DMS114 treated with DMSO at 0.1 percent for 48 hours (cell line): ENCODE measurements around the gene PARD3.
"Not testable (repeated sequence)": the region's sequence is repeated elsewhere in the genome, so short reads cannot be mapped to it uniquely, and the experiment has no call there.

ENCODE experiments used
- DNase-seq: peaks from one replicate; lab custom pipeline; 2025; ENCODE audit not compliant: unreplicated experiment; lab: John Stamatoyannopoulos, UW

PARD3 gene

DNA sequence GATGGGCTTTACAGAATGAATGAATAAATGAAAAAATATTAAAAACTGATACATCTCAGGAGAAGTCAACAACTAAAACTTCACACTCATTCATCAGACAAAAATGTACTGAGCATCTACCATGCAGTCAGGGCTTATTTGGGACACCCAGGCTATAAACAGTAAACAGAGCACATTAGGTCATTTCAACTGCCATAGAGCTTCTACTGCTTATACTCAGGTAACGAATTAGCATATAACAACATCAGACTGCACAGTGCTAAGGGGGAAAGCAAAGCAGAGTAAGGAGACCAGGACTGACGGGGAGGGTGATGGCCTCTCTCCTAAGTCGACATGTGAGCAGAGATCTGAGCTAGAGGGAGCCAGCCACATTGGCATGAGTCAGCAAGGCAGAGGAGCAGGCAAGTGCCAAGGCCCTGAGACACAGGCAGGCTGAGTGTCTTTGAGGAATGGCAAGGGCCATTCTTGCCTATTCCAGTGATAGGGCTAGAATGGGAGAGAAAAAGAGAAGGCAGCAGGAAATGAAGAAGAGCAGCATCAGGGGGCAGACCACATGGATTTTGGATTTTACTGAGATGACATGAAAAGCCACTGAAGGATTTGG lies 528.9 kb downstream of the PARD3 start:
- DNase-seq: no peak

DNA sequence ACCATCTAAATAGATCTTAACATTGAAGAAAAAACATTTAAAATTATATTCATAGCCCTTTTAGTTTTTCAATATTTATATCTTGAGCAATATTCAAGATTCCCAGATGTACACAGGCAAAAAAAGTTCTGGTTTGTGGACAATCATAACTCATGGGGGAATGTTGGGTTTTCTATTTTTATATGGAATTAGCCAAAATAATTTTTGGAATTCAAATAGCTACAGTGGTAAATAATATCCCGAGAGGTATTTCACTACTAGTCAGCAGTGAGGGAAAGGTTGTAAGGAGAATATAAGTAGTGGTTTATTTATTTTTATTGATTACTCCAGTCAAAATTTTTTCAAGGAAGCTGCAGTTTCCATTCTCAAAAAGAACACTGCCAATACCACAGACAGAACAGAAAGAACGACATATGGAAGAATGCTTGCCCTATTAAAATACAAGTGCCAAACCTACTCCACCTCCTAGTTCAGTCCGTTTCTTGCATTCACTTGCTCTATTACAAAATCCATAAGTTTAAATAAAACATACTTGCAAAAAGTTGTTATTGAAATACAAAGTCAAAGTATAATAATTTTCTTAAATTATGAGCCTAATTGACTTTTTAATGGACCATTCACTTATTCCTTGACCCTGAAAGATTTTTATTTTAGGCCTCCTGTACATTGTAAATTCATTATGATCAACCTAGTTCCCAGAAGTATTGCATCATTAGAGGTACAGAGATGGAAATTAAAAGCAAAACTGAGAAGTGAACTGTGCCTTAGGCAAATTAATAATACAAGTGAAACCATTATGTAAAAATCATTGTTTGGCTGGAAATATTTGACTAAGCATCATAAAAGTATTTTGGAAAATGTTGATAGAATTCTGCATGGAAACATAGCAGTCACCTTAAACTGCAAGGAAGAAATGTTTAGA lies 533.2 kb downstream of the PARD3 start:
- DNase-seq: no peak

DNA sequence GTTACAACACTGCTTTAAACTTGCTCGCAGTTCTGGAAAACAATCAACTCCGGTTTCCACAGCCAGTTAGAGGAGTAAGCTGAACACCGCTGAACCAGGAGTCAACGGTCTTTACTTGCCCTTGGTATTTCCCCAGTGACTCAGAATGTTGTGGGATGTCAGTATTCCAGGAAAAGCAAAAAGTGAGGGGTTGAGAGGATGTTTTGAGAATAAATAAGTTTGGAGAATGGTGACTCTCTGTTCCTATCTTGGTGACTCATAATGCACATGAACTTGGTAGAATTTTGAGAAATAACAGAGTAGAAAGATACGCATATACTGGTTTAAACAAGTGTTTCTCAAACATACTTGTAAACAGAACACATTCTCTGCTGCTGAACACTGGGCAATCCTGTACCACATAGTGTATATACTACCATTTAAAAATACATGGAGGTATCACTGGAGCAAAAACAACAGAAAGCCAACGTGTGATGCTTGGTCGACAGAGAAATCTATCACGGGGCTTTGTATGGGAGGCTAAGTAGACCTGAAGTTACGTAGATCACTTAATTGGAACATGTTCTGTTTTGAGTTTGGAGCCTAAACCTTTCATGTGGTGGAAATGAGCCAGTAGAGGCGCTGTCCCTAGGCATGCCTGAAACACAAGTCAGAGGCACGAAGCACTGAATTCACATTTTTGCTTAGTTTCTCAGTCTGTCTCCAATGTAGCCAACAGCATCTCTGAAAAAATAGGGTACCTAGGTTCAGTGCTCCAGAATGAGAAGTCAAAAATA lies 534.3 kb downstream of the PARD3 start:
- no peak for DNase-seq

DNA sequence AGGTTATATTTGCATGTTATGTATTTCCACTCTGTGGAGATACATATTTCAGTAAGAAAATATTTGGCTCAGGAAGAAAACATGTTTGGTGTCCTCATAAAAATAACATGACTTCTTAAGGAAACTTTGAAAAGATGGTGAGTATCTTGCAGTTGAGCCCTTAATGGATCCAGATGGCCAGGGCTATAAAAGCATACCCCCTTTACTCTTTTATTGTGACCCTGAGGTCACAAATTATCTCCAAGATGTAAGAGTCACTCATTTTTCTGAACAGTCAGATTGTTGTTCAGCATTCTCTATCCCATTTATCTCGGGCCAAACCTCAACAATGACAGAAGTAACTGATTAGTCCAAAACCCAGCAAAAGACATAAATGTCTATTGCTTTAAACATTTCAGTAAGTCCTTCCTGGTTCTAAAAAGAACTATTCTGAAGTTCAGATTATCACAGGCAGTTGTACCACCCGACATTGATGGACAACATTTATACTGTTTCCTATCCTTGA lies 539.4 kb downstream of the PARD3 start:
- no peak for DNase-seq

DNA sequence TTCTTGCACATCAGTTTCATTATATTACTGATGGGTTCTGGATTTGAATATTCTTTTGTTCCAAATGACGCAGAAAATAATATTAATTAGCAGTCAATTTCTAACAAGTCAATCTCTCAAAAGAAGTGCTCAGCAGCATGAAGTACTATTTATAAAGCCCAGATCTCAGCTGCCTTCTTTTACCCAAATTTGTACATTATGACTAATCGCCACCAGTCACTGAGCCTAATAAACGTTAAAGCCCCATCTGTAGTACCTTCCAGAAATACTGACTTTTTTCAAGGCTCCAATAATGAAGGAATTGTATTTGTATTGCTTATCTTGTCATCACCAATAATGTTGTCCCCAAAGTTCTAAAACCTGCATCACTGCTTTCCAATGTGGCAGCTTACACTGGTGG lies 540.2 kb downstream of the PARD3 start:
- no peak for DNase-seq

DNA sequence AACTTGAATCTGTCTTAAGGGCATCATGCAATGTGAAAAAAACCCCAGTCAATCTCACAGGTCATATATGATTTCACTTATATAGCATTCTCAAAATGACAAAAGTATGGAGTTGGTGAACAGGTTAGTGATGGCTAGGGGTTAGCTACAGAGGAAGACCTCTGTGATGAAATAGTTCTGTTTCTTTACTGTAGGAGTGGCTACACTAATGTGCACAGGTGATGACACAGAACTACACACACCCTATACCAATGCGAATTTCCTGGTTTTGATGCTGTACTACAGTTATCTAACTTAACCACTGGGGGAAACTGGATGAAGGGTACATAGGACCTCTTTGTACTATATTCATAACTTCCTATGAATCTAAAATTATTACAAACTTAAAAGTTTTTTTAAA lies 541.8 kb downstream of the PARD3 start:
- no peak for DNase-seq

DNA sequence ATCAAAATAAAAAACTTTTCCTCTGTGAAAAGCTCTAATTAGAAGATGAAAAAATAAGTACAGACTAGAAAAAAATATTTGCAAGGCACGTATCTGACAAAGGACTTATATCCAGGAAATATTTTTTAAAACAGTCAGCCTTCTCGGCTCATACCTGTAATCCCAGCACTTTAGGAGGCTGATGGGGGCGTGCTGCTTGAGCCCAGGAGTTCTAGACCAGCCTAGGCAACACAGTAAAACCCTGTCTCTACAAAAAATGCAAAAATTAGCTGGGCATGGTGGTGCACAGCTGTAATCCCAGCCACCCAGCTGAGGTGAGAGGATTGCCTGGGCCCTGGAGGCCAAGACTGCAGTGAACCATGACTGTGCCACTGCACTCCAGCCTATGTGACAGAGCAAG lies 542.8 kb downstream of the PARD3 start:
- DNase-seq: no peak

DNA sequence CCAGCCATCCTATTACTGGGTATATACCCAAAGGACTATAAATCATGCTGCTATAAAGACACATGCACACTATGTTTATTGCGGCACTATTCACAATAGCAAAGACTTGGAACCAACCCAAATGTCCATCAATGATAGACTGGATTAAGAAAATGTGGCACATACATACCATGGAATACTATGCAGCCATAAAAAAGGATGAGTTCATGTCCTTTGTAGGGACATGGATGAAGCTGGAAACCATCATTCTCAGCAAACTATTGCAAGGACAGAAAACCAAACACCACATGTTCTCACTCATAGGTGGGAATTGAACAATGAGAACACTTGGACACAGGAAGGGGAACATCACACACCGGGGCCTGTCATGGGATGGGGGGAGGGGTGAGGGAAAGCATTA lies 546.7 kb downstream of the PARD3 start:
- DNase-seq: not testable (repeated sequence)

DNA sequence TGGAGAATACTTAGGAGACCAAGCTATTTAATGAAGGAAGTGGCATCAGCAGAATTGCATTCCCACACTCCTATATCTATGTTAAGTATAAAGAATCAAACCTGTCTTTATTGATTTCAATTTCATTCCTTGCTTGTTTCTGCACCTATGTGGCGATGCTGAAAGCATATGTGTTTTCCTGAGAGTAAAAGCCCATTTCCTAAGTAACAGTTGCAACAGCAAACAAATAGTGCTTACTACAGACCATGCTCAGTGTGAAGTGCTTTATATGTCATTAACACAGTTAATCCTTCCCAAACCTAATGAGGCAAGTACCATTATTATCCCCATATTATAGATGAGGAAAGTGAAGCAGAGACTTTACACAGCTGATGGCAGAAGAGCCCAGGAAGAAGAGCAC lies 552.1 kb downstream of the PARD3 start:
- no peak for DNase-seq

DNA sequence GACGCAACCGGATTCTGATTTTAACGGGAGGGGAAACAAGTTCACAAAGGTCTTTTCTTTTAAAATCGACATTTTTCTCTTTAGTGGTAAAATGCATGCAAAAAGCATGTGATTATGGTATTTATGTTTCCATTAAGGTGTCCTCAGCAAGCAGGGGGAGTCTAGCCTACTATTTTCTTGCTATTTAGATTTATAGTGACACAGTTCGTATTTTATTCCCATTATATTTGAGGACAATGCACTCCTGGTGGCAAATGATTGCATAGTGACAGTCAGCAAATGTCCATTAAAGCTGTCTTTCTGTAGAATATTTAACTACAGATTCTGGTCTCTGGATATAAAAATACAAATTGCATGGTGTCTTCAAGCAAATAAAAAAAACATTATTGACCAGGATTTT lies 554.2 kb downstream of the PARD3 start:
- no peak for DNase-seq

DNA sequence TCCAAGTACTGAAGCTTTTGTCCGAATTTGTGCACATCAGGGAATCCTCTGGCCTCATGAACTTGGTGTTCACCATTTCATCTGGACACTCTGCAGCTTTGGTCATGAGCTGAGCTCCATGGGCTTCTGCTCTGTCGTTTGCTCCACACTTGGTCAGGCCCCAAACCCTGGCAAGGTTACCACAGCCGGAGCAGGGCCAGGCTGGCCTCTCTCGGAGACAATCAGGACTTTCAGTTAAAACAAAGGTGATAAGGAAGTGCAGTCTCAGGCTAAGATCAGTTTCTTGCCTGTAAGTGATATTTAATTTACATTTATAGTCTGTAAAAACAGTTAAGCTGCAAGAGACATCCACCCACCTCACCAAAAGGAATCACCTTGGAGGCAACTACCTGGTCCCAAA lies 558.9 kb downstream of the PARD3 start:
- no peak for DNase-seq

DNA sequence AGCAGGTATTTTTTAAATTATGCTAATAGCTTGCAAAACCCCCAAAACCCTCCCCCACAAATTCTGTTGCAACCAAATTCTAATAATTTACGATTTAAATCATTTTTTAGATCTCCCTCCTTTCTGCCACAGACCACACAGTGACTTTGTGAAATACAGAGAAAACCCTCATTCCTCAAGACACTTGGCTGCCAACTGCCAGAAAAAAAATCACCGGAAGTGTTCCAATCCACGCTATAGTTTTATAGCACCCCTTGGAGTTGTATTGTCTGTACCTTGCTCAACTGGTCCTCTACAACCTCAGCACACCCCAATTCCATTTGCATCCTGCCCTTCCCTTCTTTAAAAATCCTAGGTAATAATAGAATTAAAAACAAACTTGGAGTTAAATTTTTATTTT lies 560.1 kb downstream of the PARD3 start:
- DNase-seq: no peak

DNA sequence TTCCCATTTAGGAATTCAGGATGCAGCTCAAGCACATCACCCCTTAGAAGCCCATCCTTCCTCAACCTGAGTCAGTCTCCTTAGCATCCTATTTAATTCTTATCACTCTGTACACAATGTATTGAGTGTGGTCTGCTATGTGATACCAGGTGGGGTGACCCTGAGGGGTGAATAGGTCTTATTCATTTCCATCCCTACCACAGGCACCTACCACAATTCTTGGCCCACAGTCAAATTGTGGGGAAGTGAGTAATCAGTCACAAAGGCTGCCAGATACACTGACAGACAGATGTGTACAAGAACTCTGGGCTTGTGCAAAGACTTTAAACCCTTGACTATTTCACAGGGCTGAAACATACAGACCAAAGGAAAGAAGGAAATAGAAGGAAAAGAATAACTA lies 560.5 kb downstream of the PARD3 start:
- DNase-seq: no peak

DNA sequence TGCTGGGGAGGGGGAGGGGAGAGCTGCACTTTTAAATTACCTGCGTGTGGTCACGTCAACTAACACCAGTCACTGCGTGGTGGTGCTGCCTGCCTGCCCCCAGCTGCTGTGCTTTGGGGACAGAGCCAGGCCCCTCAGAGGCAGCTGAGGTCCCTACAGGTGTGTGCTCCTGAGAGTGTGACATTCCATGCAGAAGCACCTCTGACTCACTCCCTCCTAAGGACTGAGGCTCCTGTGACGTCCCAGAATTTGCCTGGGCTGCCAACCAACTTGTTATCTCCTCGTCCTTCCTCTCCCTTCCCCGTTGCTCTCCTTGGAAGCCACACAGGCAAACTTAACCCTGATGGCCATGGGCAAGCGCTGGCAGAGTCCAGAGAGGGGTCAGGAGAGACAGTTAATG lies 563.0 kb downstream of the PARD3 start:
- DNase-seq: no peak

DNA sequence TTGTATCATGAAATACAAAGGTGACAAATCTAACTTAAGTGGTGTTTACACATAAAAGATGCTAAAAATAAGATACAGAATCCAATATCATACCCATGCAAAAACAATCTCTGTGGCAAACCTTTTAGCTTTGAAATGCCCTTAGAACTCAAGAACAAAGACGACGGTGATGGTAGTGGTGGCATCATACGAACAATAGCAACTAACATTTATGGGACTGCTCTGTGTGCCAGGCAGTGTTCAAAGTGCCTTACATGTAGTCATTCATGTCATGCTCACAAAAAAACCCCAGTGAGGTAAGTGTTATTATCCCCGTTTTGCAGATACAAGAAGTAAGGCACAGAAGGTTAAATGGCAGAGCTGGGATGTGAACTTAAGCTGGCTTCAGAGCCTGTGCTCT lies 563.9 kb downstream of the PARD3 start:
- no peak for DNase-seq

DNA sequence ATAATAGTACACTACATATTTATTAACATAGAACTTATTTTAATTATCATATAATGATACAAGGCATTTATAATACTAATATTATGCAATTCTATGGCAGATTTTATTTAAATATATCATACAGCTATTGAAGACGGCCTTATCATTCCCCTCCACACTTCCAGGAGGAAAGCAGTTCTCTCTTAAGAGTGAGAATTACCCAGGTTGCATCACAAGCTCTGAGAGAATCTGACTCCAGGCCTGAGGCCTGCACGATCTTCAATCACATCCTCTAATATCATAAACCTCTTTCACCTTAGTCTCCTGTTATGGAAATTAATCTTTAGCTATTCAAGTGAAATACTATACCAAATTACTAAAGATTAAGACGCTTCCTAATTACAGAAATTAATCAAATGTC lies 564.4 kb downstream of the PARD3 start:
- DNase-seq: no peak

DNA sequence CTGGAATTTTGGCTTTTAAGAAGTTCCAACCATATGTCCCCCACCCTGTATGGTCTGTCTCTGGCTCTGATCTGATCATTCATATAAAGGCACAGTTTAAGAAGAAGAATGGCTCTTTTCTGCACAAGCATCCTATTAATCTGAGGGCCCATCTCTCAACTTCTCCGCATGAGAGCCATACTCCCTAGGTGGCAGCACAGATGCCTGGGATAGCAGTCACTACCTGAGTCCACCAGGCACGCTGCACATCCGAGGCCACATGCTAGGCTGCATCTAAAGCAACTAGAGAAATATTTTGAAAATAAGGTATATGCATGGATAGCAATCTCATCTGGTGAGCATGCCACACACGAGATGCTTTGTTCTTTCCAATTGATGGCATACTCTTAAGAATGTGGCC lies 565.5 kb downstream of the PARD3 start:
- DNase-seq: no peak

DNA sequence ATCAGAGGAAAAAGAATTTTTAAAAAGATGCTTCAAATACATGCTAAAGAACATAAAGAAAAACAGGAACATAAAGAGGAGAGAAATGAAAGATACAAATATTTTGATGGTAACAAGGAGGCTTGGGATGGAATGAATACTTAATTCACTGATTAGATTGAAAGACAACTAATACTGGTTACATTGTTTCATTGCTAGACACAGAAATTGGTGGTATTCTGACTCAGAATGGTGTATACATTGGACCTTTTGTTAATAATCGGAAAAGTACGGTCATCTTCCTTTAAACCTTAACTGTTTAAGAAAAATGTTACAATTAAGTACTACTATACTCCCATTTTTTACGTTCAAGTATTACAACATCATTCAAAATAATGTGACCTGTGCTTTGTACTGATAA lies 567.5 kb downstream of the PARD3 start:
- DNase-seq: no peak

DNA sequence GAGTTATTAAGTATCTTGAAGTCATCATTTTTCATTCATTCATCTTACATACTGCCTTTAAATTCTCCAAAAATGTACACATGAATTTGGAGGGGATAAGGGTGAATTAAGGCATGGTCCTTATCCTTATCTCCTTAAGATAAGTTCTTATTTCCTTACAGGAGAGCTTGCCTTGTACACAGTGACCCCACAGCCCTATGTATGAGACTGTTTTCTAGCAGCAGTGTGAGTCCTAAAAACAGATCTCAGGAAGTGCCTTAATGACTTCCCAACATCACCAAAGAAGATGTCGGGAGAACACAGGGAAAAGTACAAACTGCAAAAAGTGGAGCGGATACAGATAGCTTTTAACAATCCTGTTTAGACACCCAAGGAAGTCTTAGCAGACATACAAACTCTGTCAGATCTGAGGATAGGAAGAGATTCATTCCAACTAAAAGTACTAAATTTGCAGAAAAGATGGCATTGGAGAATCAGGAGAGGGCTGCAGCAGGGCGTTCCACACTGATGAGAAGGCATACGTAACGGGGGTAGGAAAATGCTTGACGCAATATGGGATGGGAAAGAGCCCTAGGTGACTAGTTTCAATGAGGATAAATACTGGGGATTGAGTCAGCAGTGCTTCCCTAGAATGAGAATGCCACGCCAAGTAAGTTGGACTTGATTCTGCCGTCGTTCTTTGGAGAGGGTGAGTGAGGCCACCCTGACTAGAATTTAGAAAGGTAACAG lies 570.2 kb downstream of the PARD3 start:
- DNase-seq: no peak

DNA sequence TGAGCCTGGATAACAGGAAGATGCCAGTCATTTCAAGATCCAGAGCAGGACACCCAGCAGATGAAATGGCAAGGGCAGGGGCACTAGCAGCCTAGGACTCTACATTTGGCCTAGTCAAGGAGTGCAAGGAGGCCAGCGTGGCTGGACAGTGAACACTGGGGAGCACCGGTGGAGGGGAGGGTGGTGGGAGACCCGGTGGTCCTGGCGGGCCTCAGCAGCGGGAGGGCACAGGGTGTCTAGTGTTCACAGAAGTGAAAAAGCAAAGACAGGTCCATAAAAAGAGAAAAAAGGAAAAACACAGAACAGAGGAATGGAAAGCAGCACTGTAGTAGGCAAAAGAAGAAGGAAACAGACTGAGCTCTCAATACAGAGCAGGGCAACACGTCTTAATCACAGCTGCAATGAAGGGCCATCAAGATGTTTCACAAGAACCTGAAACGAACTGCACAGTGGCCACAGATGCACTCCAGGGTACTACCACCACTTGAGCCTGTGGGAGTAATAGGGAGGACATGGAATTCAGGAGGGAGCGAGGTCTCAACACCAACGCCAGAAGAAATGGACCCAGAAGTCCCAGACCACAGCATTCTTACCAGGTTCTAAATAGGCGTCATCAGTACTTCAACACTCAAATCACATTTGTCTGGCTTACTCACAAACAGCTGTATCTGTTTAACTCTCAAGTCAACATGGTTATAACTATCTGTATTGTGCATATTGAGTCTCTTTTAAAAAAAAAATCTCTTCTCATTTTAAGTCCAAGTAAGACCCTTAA lies 573.7 kb downstream of the PARD3 start:
- no peak for DNase-seq
